ENCODE results near the gene JUND. TPM values are rescaled to one million over a fixed set of nuclear protein-coding genes. Genes with fewer than 3 reads are reported as not detected.
A peak's percentile ranks its signal among the peaks of the same experiment; 100 is the strongest.

JUND gene
- polyA plus RNA-seq, 3 donors = 22.5 to 1,792 (median 86.9) TPM

GRCh38 chr19:18280247-18281081 lies 958 bp downstream of the JUND start:
- peak overlapping the region; percentile 97 for H3K9ac ChIP-seq (ENCODE audit: insufficient read depth, low read length, poor library complexity, severe bottlenecking)
- under 1% methylated on average over 111 of the region's 111 CpGs for WGBS (ENCODE audit: insufficient coverage)
- H3K4me1 ChIP-seq (ENCODE audit: control insufficient read depth in 1 of 2, insufficient read depth in 2 of 2, low read length in 2 of 2) = peaks cover 35 to 45% of the 10 kb centered on the region in 2 donors
- H4K20me1 ChIP-seq (ENCODE audit: insufficient read depth, low read length) = peaks cover 56% of the 10 kb centered on the region
- intact Hi-C loops (cut with micrococcal nuclease) = no loop called here
- H3K36me3 ChIP-seq (replicated peaks in 1 of 2; ENCODE audit: control insufficient read depth in 1 of 2, insufficient read depth in 2 of 2, low read length in 2 of 2) = peaks cover 6 to 15% of the 10 kb centered on the region in 2 donors
- peak; percentile 65 to 84 (median 82) for DNase-seq
- H3K27ac ChIP-seq (ENCODE audit: low read depth in 1 of 2, low read length in 2 of 2) = peak overlapping the region; percentile 93 to 98
- Mint-ChIP-seq H3K4me1 (peaks cover 41% of the 10 kb centered on the region), H3K36me3 (peaks cover 21 to 46% of the 10 kb centered on the region in 2 donors), H3K27ac (peak overlapping the region; percentile 95 to 99 (median 97)), H3K9me3 (peaks cover 0 to 8% (median 5%) of the 10 kb centered on the region in 7 donors), H3K4me3 (peak overlapping the region; percentile 95 to 97), H3K27me3 (ENCODE audit: low read depth in 3 of 3) (peaks cover 0 to 4% (median 2%) of the 10 kb centered on the region in 3 donors)
- peak overlapping the region; percentile 84 for H3K4me2 ChIP-seq (replicated peaks; ENCODE audit: extremely low read depth, low read length, poor library complexity, severe bottlenecking)
- no peaks in the 10 kb centered on the region for H3K27me3 ChIP-seq (ENCODE audit: control insufficient read depth in 2 of 2, insufficient read depth in 2 of 2, low read length in 2 of 2)
- H2AFZ ChIP-seq (ENCODE audit: insufficient read depth, low read depth, low read length, poor library complexity, severe bottlenecking) = no peak overlapping the region
- TF ChIP-seq CTCF (IDR thresholded peaks at IDR 0.05) = no peak
- H3K9me3 ChIP-seq (replicated peaks in 1 of 2; ENCODE audit: control insufficient read depth in 1 of 2, insufficient read depth in 1 of 2, low read length in 2 of 2) = no peaks in the 10 kb centered on the region
- peaks cover 49% of the 10 kb centered on the region for H3K79me2 ChIP-seq (ENCODE audit: insufficient read depth, low read length)
- peak overlapping the region; percentile 75 to 99 (median 98) for H3K4me3 ChIP-seq (replicated peaks in 1 of 3; ENCODE audit: low read depth in 2 of 3, low read length in 3 of 3)

DNA sequence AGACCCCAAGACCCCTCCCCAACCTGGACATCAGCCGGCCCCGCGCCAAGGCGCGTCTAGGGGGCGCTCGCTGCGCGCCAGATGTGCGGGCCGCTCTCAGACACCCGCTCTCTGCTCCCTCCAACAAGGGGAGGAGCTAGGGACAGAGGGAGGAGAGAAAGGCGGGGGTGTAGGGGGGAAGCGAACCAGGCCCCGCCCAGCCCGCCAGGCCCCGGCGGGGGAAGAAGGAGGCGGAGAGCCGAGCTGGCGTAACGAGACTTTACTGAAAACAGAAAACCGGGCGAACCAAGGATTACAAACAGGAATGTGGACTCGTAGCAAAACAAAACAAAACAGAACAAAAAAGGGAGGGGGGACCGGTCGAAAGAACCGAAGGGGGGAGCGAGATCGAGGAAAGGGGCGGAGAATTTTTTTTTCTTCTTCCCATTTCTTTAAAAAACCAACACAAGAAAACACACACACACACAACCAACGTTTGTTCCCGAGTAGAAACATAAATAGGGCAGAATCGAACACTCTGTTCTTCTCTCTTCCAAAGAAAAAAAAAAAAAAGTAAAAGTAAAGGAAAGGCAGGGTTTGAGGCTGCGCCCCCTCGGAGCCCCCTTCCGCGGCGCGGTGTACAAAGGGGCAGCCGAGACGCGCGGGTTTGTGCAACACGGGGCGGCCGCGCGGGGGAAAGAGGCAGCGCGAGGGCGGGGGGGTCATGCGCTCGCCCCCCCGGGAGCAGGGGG lies 1.7 kb downstream of the JUND start:
- Mint-ChIP-seq H3K36me3 (peaks cover 22 to 51% of the 10 kb centered on the region in 2 donors), H3K4me3 (peak overlapping the region; percentile 95 to 97), H3K27ac (peak overlapping the region; percentile 95 to 99 (median 98)), H3K4me1 (peaks cover 48% of the 10 kb centered on the region), H3K27me3 (ENCODE audit: low read depth in 3 of 3) (peaks cover 0 to 5% (median 2%) of the 10 kb centered on the region in 3 donors), H3K9me3 (peaks cover 0 to 8% (median 5%) of the 10 kb centered on the region in 7 donors)
- Histone ChIP-seq H3K36me3 (replicated peaks in 1 of 2; ENCODE audit: control insufficient read depth in 1 of 2, insufficient read depth in 2 of 2, low read length in 2 of 2) (peaks cover 6 to 15% of the 10 kb centered on the region in 2 donors), H3K9me3 (replicated peaks in 1 of 2; ENCODE audit: control insufficient read depth in 1 of 2, insufficient read depth in 1 of 2, low read length in 2 of 2) (no peaks in the 10 kb centered on the region), H3K27me3 (ENCODE audit: control insufficient read depth in 2 of 2, insufficient read depth in 2 of 2, low read length in 2 of 2) (no peaks in the 10 kb centered on the region), H3K4me1 (ENCODE audit: control insufficient read depth in 1 of 2, insufficient read depth in 2 of 2, low read length in 2 of 2) (peaks cover 43 to 53% of the 10 kb centered on the region in 2 donors), H3K9ac (ENCODE audit: insufficient read depth, low read length, poor library complexity, severe bottlenecking) (peak overlapping the region; percentile 97), H2AFZ (ENCODE audit: insufficient read depth, low read depth, low read length, poor library complexity, severe bottlenecking) (no peak overlapping the region), H4K20me1 (ENCODE audit: insufficient read depth, low read length) (peaks cover 64% of the 10 kb centered on the region), H3K4me2 (replicated peaks; ENCODE audit: extremely low read depth, low read length, poor library complexity, severe bottlenecking) (peak overlapping the region; percentile 84), H3K79me2 (ENCODE audit: insufficient read depth, low read length) (peaks cover 53% of the 10 kb centered on the region), H3K4me3 (replicated peaks in 1 of 3; ENCODE audit: low read depth in 2 of 3, low read length in 3 of 3) (peak overlapping the region; percentile 75 to 99 (median 98)), H3K27ac (ENCODE audit: low read depth in 1 of 2, low read length in 2 of 2) (peak overlapping the region; percentile 93 to 98)
- peak; percentile 92 for TF ChIP-seq CTCF (IDR thresholded peaks at IDR 0.05)
- 0% methylated on average over 19 of the region's 55 CpGs for WGBS (ENCODE audit: insufficient coverage)
- intact Hi-C loops (cut with micrococcal nuclease) = loop anchor here (1.0 to 10.0 kb wide), 3 partner anchors 43 to 135 kb away; partner anchors contain the start of genes LSM4 (in 2 of the 2) and SSBP4 (in 1 of the 2)
- peak; percentile 88 to 93 (median 92) for DNase-seq
